ENCODE data around the gene RFX1.
"Not testable (repeated sequence)": the region's sequence is repeated elsewhere in the genome, so short reads cannot be mapped to it uniquely, and the experiment has no call there.

The RFX1 gene

GRCh38 chr19:14051980-14052379 lies 45.9 kb upstream of the RFX1 start:
- H3K4me3 ChIP-seq (ENCODE audit: low read depth, low read length): no peak overlapping the region
- TF ChIP-seq CTCF (IDR thresholded peaks at IDR 0.05; ENCODE audit: low read depth, low read length): no peak

GRCh38 chr19:14050961-14051360 lies 44.8 kb upstream of the RFX1 start:
- not testable (repeated sequence) for H3K4me3 ChIP-seq (ENCODE audit: low read depth, low read length)

GRCh38 chr19:14050512-14050911 lies 44.4 kb upstream of the RFX1 start:
- TF ChIP-seq CTCF (IDR thresholded peaks at IDR 0.05; ENCODE audit: low read depth, low read length): no peak
- H3K4me3 ChIP-seq (ENCODE audit: low read depth, low read length): no peak overlapping the region

- peak; percentile 92 for TF ChIP-seq CTCF (IDR thresholded peaks at IDR 0.05; ENCODE audit: low read depth, low read length)
- H3K4me3 ChIP-seq (ENCODE audit: low read depth, low read length): no peak overlapping the region
Observed at GRCh38 chr19:14048443-14049153, 42.5 kb upstream of the RFX1 start.

GRCh38 chr19:14047866-14048265 lies 41.7 kb upstream of the RFX1 start:
- not testable (repeated sequence) for H3K4me3 ChIP-seq (ENCODE audit: low read depth, low read length)

GRCh38 chr19:14042659-14043608 lies 36.8 kb upstream of the RFX1 start:
- H3K4me3 ChIP-seq (ENCODE audit: low read depth, low read length): not testable (repeated sequence)
- TF ChIP-seq CTCF (IDR thresholded peaks at IDR 0.05; ENCODE audit: low read depth, low read length): peak; percentile 28; the same call in 1 of the 2 replicates

- H3K4me3 ChIP-seq (ENCODE audit: low read depth, low read length): no peak overlapping the region
- TF ChIP-seq CTCF (IDR thresholded peaks at IDR 0.05; ENCODE audit: low read depth, low read length): no peak
Observed at GRCh38 chr19:14039181-14039580, 33.1 kb upstream of the RFX1 start.

GRCh38 chr19:14035706-14036105 lies 29.6 kb upstream of the RFX1 start:
- TF ChIP-seq CTCF (IDR thresholded peaks at IDR 0.05; ENCODE audit: low read depth, low read length): no peak
- H3K4me3 ChIP-seq (ENCODE audit: low read depth, low read length): no peak overlapping the region

- not testable (repeated sequence) for H3K4me3 ChIP-seq (ENCODE audit: low read depth, low read length)
Observed at GRCh38 chr19:14035159-14035558, 29.0 kb upstream of the RFX1 start.

Data from WI38 (cell line).